Stimulated activated CD4-positive, alpha-beta T cell treated with anti-CD3 and anti-CD28 coated beads, TNF-alpha, amount 100 ng/mL, for 48 hours (primary cell): ENCODE results near the gene NTHL1.

Experiments used
- DNase-seq, 3 donors: peaks; one replicate each; pipeline ENCODE4 v3.0.0-alpha.2; 2020; ENCODE audit warnings: low read depth in 3 of 3

NTHL1 gene

GRCh38 chr16:2063861-2064260, 16.2 kb upstream of the NTHL1 start:
- no peak for DNase-seq

GRCh38 chr16:2062801-2063200, 15.2 kb upstream of the NTHL1 start:
- no peak for DNase-seq

GRCh38 chr16:2061526-2061925, 13.9 kb upstream of the NTHL1 start:
- no peak for DNase-seq

GRCh38 chr16:2061023-2061422, 13.4 kb upstream of the NTHL1 start:
- DNase-seq = no peak

GRCh38 chr16:2060346-2060745, 12.7 kb upstream of the NTHL1 start:
- no peak for DNase-seq

- no peak for DNase-seq
These were observed 11.2 kb upstream of the NTHL1 start for GRCh38 chr16:2058872-2059271.

GRCh38 chr16:2058420-2058819, 10.8 kb upstream of the NTHL1 start:
- DNase-seq = no peak

- no peak for DNase-seq
These were observed 9.8 kb upstream of the NTHL1 start for GRCh38 chr16:2057438-2057837.

GRCh38 chr16:2056681-2057407, 9.2 kb upstream of the NTHL1 start:
- DNase-seq = no peak

GRCh38 chr16:2056077-2056476, 8.4 kb upstream of the NTHL1 start:
- DNase-seq = no peak

- DNase-seq = no peak
These were observed 7.1 kb upstream of the NTHL1 start for GRCh38 chr16:2054543-2055245.

- DNase-seq = no peak
These were observed 6.3 kb upstream of the NTHL1 start for GRCh38 chr16:2053897-2054296.

- DNase-seq = no peak
These were observed 5.6 kb upstream of the NTHL1 start for GRCh38 chr16:2053211-2053610.

- no peak for DNase-seq
These were observed 496 bp upstream of the NTHL1 start for GRCh38 chr16:2048116-2048543.

GRCh38 chr16:2046893-2047329, 723 bp downstream of the NTHL1 start:
- no peak for DNase-seq

- no peak for DNase-seq
These were observed 1.4 kb downstream of the NTHL1 start for GRCh38 chr16:2045965-2046892.

GRCh38 chr16:2044541-2044940, 3.1 kb downstream of the NTHL1 start:
- no peak for DNase-seq

- DNase-seq = no peak
These were observed 3.8 kb downstream of the NTHL1 start for GRCh38 chr16:2043667-2044451.

- DNase-seq = no peak
These were observed 4.5 kb downstream of the NTHL1 start for GRCh38 chr16:2042986-2043666.

- no peak for DNase-seq
These were observed 5.3 kb downstream of the NTHL1 start for GRCh38 chr16:2042171-2042985.
